Neural cell (in vitro differentiated cells): Measurements from ENCODE around the gene AFG1L. TPM values are rescaled to one million over a fixed set of nuclear protein-coding genes. Genes with fewer than 3 reads are reported as not detected.
"Not testable (repeated sequence)": the region's sequence is repeated elsewhere in the genome, so short reads cannot be mapped to it uniquely, and the experiment has no call there.

Experiments
- H2AFZ ChIP-seq: fragments of 200-600, 300-800 bp; sonication (generic), shearing (Covaris generic); 2 replicates; pipeline ENCODE4 v1.6.0; 2014; ENCODE audit warnings: low read depth, mild to moderate bottlenecking, antibody characterized with exemption, low read length, moderate library complexity
- H3F3A ChIP-seq: fragments of 200-600 bp; shearing (Covaris generic); 2 replicates; pipeline ENCODE4 v1.6.1; 2016; ENCODE audit warnings: mild to moderate bottlenecking, moderate library complexity, mixed read lengths, antibody characterized with exemption, low read length; ENCODE audit not compliant: insufficient read depth, poor library complexity, severe bottlenecking
- H3K27ac ChIP-seq: fragments of 200-600, 300-800 bp; sonication (generic), shearing (Covaris generic); 2 replicates; pipeline ENCODE4 v1.5.1; 2014; ENCODE audit warnings: mild to moderate bottlenecking, low read length, moderate library complexity
- H3K27me3 ChIP-seq: fragments of 300-800, 200-600 bp; sonication (generic), shearing (Covaris generic); 2 replicates; pipeline ENCODE4 v1.6.0; 2014; ENCODE audit warnings: mild to moderate bottlenecking, low read depth, low read length, moderate library complexity; ENCODE audit not compliant: insufficient read depth
- H3K36me3 ChIP-seq: fragments of 300-800, 200-600 bp; sonication (generic), shearing (Covaris generic); 2 replicates; pipeline ENCODE4 v1.5.1; 2014; ENCODE audit warnings: mild to moderate bottlenecking, antibody characterized with exemption, low read length, moderate library complexity; ENCODE audit not compliant: insufficient read depth
- H3K4me2 ChIP-seq: fragments of 300-800, 200-600 bp; sonication (generic), shearing (Covaris generic); 2 replicates; pipeline ENCODE4 v1.6.0; 2014; ENCODE audit warnings: mild to moderate bottlenecking, low read length
- H3K4me3 ChIP-seq: fragments of 300-800, 200-600 bp; sonication (generic), shearing (Covaris generic); 2 replicates; pipeline ENCODE4 v1.5.1; 2014; ENCODE audit warnings: mild to moderate bottlenecking, low read length, moderate library complexity
- H3K79me2 ChIP-seq: fragments of 200-600 bp; shearing (Covaris generic); replicated peaks from 2 replicates; pipeline ENCODE4 v1.6.0; 2014; ENCODE audit warnings: mild to moderate bottlenecking, low read length, moderate library complexity; ENCODE audit not compliant: insufficient read depth
- H3K9ac ChIP-seq: fragments of 300-800, 200-600 bp; sonication (generic), shearing (Covaris generic); 2 replicates; pipeline ENCODE4 v1.6.1; 2016; ENCODE audit warnings: mild to moderate bottlenecking, low read length, mixed read lengths
- H3K9me2 ChIP-seq: fragments of 200-600 bp; shearing (Covaris generic); 2 replicates; pipeline ENCODE4 v1.6.1; 2016; ENCODE audit warnings: mild to moderate bottlenecking, low read length, mixed read lengths; ENCODE audit not compliant: insufficient read depth
- H3K9me3 ChIP-seq: fragments of 200-600, 300-800 bp; sonication (generic), shearing (Covaris generic); 2 replicates; pipeline ENCODE4 v1.6.1; 2016; ENCODE audit warnings: mild to moderate bottlenecking, mixed run types, low read length, moderate library complexity, mixed read lengths
- H4K20me1 ChIP-seq: fragments of 200-600 bp; shearing (Covaris generic); 2 replicates; pipeline ENCODE4 v1.6.1; 2016; ENCODE audit warnings: mild to moderate bottlenecking, mixed run types; ENCODE audit not compliant: insufficient read depth
- EP300 ChIP-seq: fragments of 450-650 bp; conservative IDR thresholded peaks from 2 replicates; pipeline ENCODE4 v1.6.1; 2014; ENCODE audit warnings: antibody characterized with exemption, mild to moderate bottlenecking, moderate library complexity; ENCODE audit not compliant: poor library complexity, severe bottlenecking
- EZH2 ChIP-seq: fragments of 200-600, 300-800 bp; shearing (Covaris generic), sonication (generic); IDR thresholded peaks from 2 replicates; pipeline ENCODE4 v1.6.1; 2014; ENCODE audit warnings: antibody characterized with exemption, low read length, borderline replicate concordance, mild to moderate bottlenecking; ENCODE audit not compliant: insufficient read depth, poor library complexity, severe bottlenecking
- MXI1 ChIP-seq: fragments of 450-650 bp; conservative IDR thresholded peaks from 2 replicates; pipeline ENCODE4 v1.6.1; 2014; ENCODE audit warnings: antibody characterized with exemption, mild to moderate bottlenecking; ENCODE audit not compliant: poor library complexity, severe bottlenecking
- POLR2AphosphoS5 ChIP-seq: IDR thresholded peaks from 2 replicates; pipeline ENCODE4 v1.6.1; 2012
- RAD21 ChIP-seq: fragments of 450-650 bp; conservative IDR thresholded peaks from 2 replicates; pipeline ENCODE4 v1.6.1; 2014; ENCODE audit warnings: antibody characterized with exemption, mild to moderate bottlenecking, moderate library complexity
- SMC3 ChIP-seq: fragments of 450-650 bp; conservative IDR thresholded peaks from 2 replicates; pipeline ENCODE4 v1.6.1; 2014; ENCODE audit warnings: antibody characterized with exemption, mild to moderate bottlenecking, moderate library complexity; ENCODE audit not compliant: poor library complexity
- TAF1 ChIP-seq: IDR thresholded peaks from 2 replicates; pipeline ENCODE4 v1.6.1; 2012; ENCODE audit warnings: low read depth
- polyA plus RNA-seq: library from polyadenylated mRNA; depleted of rRNA; stranded (reverse); fragments of >200 nt; gene quantifications from 2 replicates; pipeline ENCODE4 v1.2.3, GENCODE V29; 2014
- TF ChIP-seq, protein P1 (sequence below): fragments of 450-650 bp; IDR thresholded peaks from 2 replicates; pipeline ENCODE4 v1.5.1; 2014; ENCODE audit warnings: antibody characterized with exemption, mild to moderate bottlenecking, moderate library complexity; ENCODE audit not compliant: poor library complexity, severe bottlenecking
- TF ChIP-seq, protein P2 (sequence below): IDR thresholded peaks from 2 replicates; pipeline ENCODE4 v1.6.1; 2012; ENCODE audit warnings: borderline replicate concordance

Gene AFG1L
- polyA plus RNA-seq, 1 donor from 2014 or later = 3.3 TPM

DNA sequence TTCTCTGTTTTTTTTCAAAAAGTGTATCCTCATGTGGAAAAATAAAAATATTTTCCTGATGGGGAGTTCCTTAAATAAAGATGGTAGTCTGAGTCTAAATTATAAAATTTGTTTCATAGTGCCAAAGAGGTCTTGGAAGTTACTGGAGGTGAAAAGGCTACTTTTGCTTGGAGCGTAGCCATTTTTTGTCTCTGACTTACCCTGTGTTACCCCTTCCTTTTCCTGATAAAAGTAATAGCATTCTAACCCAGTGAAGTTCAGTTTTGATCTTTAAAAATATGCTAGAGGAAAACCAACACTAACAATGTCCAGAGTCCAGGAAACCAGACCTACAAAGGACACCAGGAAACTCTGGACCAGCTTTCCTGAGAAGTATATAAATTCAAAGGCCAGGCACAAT lies 153.6 kb downstream of the AFG1L start (continued):
- TF ChIP-seq, protein P1, sequence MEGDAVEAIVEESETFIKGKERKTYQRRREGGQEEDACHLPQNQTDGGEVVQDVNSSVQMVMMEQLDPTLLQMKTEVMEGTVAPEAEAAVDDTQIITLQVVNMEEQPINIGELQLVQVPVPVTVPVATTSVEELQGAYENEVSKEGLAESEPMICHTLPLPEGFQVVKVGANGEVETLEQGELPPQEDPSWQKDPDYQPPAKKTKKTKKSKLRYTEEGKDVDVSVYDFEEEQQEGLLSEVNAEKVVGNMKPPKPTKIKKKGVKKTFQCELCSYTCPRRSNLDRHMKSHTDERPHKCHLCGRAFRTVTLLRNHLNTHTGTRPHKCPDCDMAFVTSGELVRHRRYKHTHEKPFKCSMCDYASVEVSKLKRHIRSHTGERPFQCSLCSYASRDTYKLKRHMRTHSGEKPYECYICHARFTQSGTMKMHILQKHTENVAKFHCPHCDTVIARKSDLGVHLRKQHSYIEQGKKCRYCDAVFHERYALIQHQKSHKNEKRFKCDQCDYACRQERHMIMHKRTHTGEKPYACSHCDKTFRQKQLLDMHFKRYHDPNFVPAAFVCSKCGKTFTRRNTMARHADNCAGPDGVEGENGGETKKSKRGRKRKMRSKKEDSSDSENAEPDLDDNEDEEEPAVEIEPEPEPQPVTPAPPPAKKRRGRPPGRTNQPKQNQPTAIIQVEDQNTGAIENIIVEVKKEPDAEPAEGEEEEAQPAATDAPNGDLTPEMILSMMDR = no peak

DNA sequence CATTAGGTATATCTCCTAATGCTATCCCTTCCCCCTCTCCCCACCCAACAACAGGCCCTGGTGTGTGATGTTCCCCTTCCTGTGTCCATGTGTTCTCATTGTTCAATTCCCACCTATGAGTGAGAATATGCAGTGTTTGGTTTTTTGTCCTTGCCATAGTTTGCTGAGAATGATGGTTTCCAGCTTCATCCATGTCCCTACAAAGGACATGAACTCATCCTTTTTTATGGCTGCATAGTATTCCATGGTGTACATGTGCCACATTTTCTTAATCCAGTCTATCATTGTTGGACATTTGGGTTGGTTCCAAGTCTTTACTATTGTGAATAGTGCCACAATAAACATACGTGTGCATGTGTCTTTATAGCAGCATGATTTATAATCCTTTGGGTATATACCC lies 154.9 kb downstream of the AFG1L start:
- not testable (repeated sequence) for H3F3A ChIP-seq, H3K4me3 ChIP-seq, H3K27ac ChIP-seq, H3K9me2 ChIP-seq, H3K36me3 ChIP-seq, H3K27me3 ChIP-seq, H3K4me2 ChIP-seq, H2AFZ ChIP-seq, H3K79me2 ChIP-seq, H3K9ac ChIP-seq, H3K9me3 ChIP-seq, H4K20me1 ChIP-seq

DNA sequence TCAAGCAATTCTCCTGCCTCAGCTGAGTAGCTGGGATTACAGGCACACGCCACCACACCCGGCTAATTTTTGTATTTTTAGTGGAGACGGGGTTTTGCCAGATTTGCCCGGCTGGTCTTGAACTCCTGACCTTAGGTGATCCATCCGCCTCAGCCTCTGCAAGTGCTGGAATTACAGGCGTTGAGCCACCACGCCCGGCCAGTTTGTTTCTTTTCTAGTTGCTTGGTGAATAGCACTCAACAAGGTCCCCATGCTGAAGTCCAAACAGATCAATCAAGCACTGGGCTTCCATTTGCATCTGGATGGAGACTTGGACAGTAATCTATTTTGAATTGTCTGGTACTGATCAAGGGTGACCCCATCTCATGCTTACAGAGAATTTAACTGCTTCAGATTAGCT lies 157.0 kb downstream of the AFG1L start:
- Histone ChIP-seq H2AFZ (no peak overlapping the region), H3K4me3 (no peak overlapping the region), H3K4me2 (no peak overlapping the region), H3K27me3 (no peaks in the 10 kb centered on the region), H3K9me3 (no peaks in the 10 kb centered on the region), H3K27ac (no peak overlapping the region), H4K20me1 (no peaks in the 10 kb centered on the region), H3K36me3 (no peaks in the 10 kb centered on the region), H3F3A (no peaks in the 10 kb centered on the region), H3K9me2 (no peaks in the 10 kb centered on the region), H3K9ac (no peak overlapping the region), H3K79me2 (no peaks in the 10 kb centered on the region)
- TF ChIP-seq SMC3 (no peak), POLR2AphosphoS5 (no peak), MXI1 (no peak), EP300 (no peak), RAD21 (no peak), TAF1 (no peak), EZH2 (no peak)
- TF ChIP-seq, protein P1 = no peak
- TF ChIP-seq, protein P2, sequence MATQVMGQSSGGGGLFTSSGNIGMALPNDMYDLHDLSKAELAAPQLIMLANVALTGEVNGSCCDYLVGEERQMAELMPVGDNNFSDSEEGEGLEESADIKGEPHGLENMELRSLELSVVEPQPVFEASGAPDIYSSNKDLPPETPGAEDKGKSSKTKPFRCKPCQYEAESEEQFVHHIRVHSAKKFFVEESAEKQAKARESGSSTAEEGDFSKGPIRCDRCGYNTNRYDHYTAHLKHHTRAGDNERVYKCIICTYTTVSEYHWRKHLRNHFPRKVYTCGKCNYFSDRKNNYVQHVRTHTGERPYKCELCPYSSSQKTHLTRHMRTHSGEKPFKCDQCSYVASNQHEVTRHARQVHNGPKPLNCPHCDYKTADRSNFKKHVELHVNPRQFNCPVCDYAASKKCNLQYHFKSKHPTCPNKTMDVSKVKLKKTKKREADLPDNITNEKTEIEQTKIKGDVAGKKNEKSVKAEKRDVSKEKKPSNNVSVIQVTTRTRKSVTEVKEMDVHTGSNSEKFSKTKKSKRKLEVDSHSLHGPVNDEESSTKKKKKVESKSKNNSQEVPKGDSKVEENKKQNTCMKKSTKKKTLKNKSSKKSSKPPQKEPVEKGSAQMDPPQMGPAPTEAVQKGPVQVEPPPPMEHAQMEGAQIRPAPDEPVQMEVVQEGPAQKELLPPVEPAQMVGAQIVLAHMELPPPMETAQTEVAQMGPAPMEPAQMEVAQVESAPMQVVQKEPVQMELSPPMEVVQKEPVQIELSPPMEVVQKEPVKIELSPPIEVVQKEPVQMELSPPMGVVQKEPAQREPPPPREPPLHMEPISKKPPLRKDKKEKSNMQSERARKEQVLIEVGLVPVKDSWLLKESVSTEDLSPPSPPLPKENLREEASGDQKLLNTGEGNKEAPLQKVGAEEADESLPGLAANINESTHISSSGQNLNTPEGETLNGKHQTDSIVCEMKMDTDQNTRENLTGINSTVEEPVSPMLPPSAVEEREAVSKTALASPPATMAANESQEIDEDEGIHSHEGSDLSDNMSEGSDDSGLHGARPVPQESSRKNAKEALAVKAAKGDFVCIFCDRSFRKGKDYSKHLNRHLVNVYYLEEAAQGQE = no peak
